Neural progenitor cell (in vitro differentiated cells): Measurements from ENCODE around the gene UPB1. TPM values are rescaled to one million over a fixed set of nuclear protein-coding genes. Genes with fewer than 3 reads are reported as not detected.
A peak's percentile ranks its signal among the peaks of the same experiment; 100 is the strongest.

ENCODE experiments used
- DNase-seq: peaks from one replicate; pipeline ENCODE4 v3.0.0-alpha.2; 2016; ENCODE audit warnings: low spot score
- H2AFZ ChIP-seq: fragments of 200-600 bp; sonication (generic); replicated peaks from 2 replicates; pipeline ENCODE4 v1.6.1; 2016; ENCODE audit warnings: antibody characterized with exemption
- H3F3A ChIP-seq: fragments of 200-600 bp; sonication (generic); 2 replicates; pipeline ENCODE4 v1.6.1; 2016; ENCODE audit warnings: antibody characterized with exemption, low read depth
- H3K27ac ChIP-seq: fragments of 200-600 bp; sonication (generic); 2 replicates; pipeline ENCODE4 v1.5.1; 2016; ENCODE audit warnings: mild to moderate bottlenecking
- H3K27me3 ChIP-seq: fragments of 200-600 bp; sonication (generic); 2 replicates; pipeline ENCODE4 v1.6.1; 2016; ENCODE audit warnings: mild to moderate bottlenecking, moderate library complexity
- H3K36me3 ChIP-seq: fragments of 200-600 bp; sonication (generic); 2 replicates; pipeline ENCODE4 v1.5.1; 2016
- H3K4me1 ChIP-seq: fragments of 200-600 bp; sonication (generic); 2 replicates; pipeline ENCODE4 v1.6.1; 2016; ENCODE audit warnings: mixed run types
- H3K4me2 ChIP-seq: fragments of 200-600 bp; sonication (generic); 2 replicates; pipeline ENCODE4 v1.6.1; 2016
- H3K4me3 ChIP-seq: fragments of 200-600 bp; sonication (generic); 2 replicates; pipeline ENCODE4 v1.5.1; 2016
- H3K79me2 ChIP-seq: fragments of 200-600 bp; sonication (generic); 2 replicates; pipeline ENCODE4 v1.6.1; 2016; ENCODE audit warnings: low read depth
- H3K9ac ChIP-seq: fragments of 200-600 bp; sonication (generic); 2 replicates; pipeline ENCODE4 v1.6.1; 2016
- H3K9me3 ChIP-seq: fragments of 200-600 bp; sonication (generic); 2 replicates; pipeline ENCODE4 v1.5.1; 2016; ENCODE audit warnings: low read depth
- H4K20me1 ChIP-seq: fragments of 200-600 bp; sonication (generic); 2 replicates; pipeline ENCODE4 v1.6.1; 2016; ENCODE audit warnings: low read depth
- H3K27ac Mint-ChIP-seq: 3 replicates; pipeline ENCODE4 v1.8.0; 2021; ENCODE audit warnings: mixed read lengths
- H3K27me3 Mint-ChIP-seq: 2 replicates; pipeline ENCODE4 v1.8.0; 2022; ENCODE audit warnings: low read depth, mild to moderate bottlenecking, inconsistent platforms, moderate library complexity, mixed read lengths; ENCODE audit not compliant: insufficient read depth
- H3K36me3 Mint-ChIP-seq: 3 replicates; pipeline ENCODE4 v1.8.0; 2021; ENCODE audit warnings: mixed read lengths
- H3K4me1 Mint-ChIP-seq: 3 replicates; pipeline ENCODE4 v1.8.0; 2021; ENCODE audit warnings: mixed read lengths
- H3K4me3 Mint-ChIP-seq: 3 replicates; pipeline ENCODE4 v1.8.0; 2021; ENCODE audit warnings: mild to moderate bottlenecking, moderate library complexity, mixed read lengths
- H3K9me3 Mint-ChIP-seq: 3 replicates; pipeline ENCODE4 v1.8.0; 2020; ENCODE audit warnings: mixed read lengths
- CTCF ChIP-seq: fragments of 200-600 bp; sonication (generic); IDR thresholded peaks from 2 replicates; pipeline ENCODE4 v1.5.1; 2017; ENCODE audit warnings: antibody characterized with exemption, mild to moderate bottlenecking
- EZH2 ChIP-seq: fragments of 200-600 bp; sonication (generic); IDR thresholded peaks from 2 replicates; pipeline ENCODE4 v1.6.1; 2017; ENCODE audit warnings: antibody characterized with exemption, mild to moderate bottlenecking, moderate library complexity
- EZH2phosphoT487 ChIP-seq: fragments of 200-600 bp; sonication (generic); IDR thresholded peaks from 2 replicates; pipeline ENCODE4 v1.6.1; 2017; ENCODE audit warnings: antibody characterized with exemption
- total RNA-seq: library from RNA; depleted of rRNA; stranded (reverse); fragments of >200 nt; gene quantifications from 2 replicates; pipeline ENCODE4 v1.2.3, GENCODE V29; 2015; ENCODE audit warnings: low replicate concordance

Gene UPB1
- total RNA-seq, 1 donor from 2014 or later = 0.17 TPM

GRCh38 chr22:24497841-24498258 is 2.7 kb downstream of the UPB1 start:
- Histone ChIP-seq H3K27me3 (peaks cover 99% of the 10 kb centered on the region), H3K4me2 (no peak overlapping the region), H3K4me1 (peaks cover 30% of the 10 kb centered on the region), H4K20me1 (peaks cover 15% of the 10 kb centered on the region), H3K36me3 (no peaks in the 10 kb centered on the region), H3K9me3 (no peaks in the 10 kb centered on the region), H3K9ac (no peak overlapping the region), H2AFZ (no peak overlapping the region), H3K27ac (no peak overlapping the region), H3F3A (peaks cover 21% of the 10 kb centered on the region), H3K79me2 (no peaks in the 10 kb centered on the region), H3K4me3 (no peak overlapping the region)
- Mint-ChIP-seq H3K27ac (no peak overlapping the region), H3K4me1 (peaks cover 54% of the 10 kb centered on the region), H3K9me3 (peaks cover 3% of the 10 kb centered on the region), H3K36me3 (no peaks in the 10 kb centered on the region), H3K27me3 (peaks cover 29% of the 10 kb centered on the region), H3K4me3 (no peak overlapping the region)
- DNase-seq = no peak
- TF ChIP-seq EZH2phosphoT487 (no peak), CTCF (no peak), EZH2 (no peak)

- H3K9ac ChIP-seq = no peak overlapping the region
- peaks cover 29% of the 10 kb centered on the region for H3K4me1 ChIP-seq
- Mint-ChIP-seq H3K27me3 (peaks cover 26% of the 10 kb centered on the region), H3K9me3 (peaks cover 3% of the 10 kb centered on the region), H3K36me3 (no peaks in the 10 kb centered on the region), H3K4me3 (peak overlapping the region; percentile 30), H3K27ac (no peak overlapping the region), H3K4me1 (peaks cover 52% of the 10 kb centered on the region)
- H3K4me3 ChIP-seq = no peak overlapping the region
- peaks cover 19% of the 10 kb centered on the region for H3F3A ChIP-seq
- H3K9me3 ChIP-seq = no peaks in the 10 kb centered on the region
- H4K20me1 ChIP-seq = peaks cover 15% of the 10 kb centered on the region
- H3K27me3 ChIP-seq = peaks cover 91% of the 10 kb centered on the region
- H3K4me2 ChIP-seq = no peak overlapping the region
- TF ChIP-seq EZH2 (no peak), CTCF (no peak), EZH2phosphoT487 (no peak)
- no peak overlapping the region for H3K27ac ChIP-seq
- no peaks in the 10 kb centered on the region for H3K36me3 ChIP-seq
- no peaks in the 10 kb centered on the region for H3K79me2 ChIP-seq
- DNase-seq = no peak
- no peak overlapping the region for H2AFZ ChIP-seq
These were observed 3.7 kb downstream of the UPB1 start for GRCh38 chr22:24498824-24499223.

- H3K4me1 Mint-ChIP-seq = peaks cover 49% of the 10 kb centered on the region
- no peaks in the 10 kb centered on the region for H3K36me3 Mint-ChIP-seq
- no peak overlapping the region for H3K27ac ChIP-seq
- TF ChIP-seq CTCF = no peak
- peaks cover 20% of the 10 kb centered on the region for H3K4me1 ChIP-seq
- no peak overlapping the region for H3K9ac ChIP-seq
- no peak for DNase-seq
- peaks cover 81% of the 10 kb centered on the region for H3K27me3 ChIP-seq
- H3K27ac Mint-ChIP-seq = no peak overlapping the region
- H3K36me3 ChIP-seq = no peaks in the 10 kb centered on the region
- no peaks in the 10 kb centered on the region for H3K79me2 ChIP-seq
- H3K9me3 Mint-ChIP-seq = peaks cover 3% of the 10 kb centered on the region
- H2AFZ ChIP-seq = no peak overlapping the region
- no peaks in the 10 kb centered on the region for H3K9me3 ChIP-seq
- no peak overlapping the region for H3K4me3 Mint-ChIP-seq
- peaks cover 17% of the 10 kb centered on the region for H3F3A ChIP-seq
- H3K4me3 ChIP-seq = no peak overlapping the region
- H3K27me3 Mint-ChIP-seq = peaks cover 19% of the 10 kb centered on the region
- no peak overlapping the region for H3K4me2 ChIP-seq
- peaks cover 15% of the 10 kb centered on the region for H4K20me1 ChIP-seq
These were observed 4.7 kb downstream of the UPB1 start for GRCh38 chr22:24499706-24500276.
